GM21515 (cell line): Measurements from ENCODE around the gene ZC3H7B.

Source experiments
- ATAC-seq: cut with Tn5 transposase; IDR thresholded peaks from one replicate; pipeline ENCODE4 v1.9.1; 2021; ENCODE audit not compliant: unreplicated experiment

Gene ZC3H7B

DNA sequence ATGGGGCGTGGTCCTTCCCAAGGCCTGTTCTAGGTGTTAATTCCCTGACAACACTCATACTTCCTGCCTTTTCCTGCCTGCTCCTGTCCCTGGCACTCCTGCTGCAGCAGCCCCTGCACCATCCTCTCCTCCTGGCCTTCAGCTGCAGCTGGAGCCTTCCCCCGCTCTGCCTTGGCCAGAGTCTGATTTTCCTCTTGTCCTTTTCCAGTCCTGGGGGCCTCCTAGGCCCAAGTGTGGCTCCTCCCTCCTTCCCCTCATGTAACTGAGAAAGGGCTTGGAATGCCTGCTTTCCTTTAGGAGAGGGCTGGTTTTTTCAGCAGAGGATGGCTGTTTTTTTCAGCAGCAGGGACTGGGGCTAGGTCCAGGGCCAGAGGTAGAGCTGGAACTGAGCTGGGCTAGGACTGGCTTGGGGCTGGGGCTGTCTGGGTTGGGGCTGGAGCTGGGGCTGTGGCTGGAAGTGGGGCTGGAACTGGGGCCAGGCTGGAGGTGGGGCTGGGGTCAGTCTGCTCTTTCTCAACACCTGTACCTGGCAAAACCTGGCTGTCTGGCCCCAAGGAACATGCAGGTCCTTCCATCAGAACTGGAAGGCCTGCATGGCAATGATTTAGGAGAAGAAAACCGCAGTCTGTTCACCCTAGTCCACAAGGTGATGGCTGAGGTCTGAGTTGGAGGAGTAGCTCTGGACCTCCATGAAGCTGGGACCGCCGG, 23.6 kb downstream of the ZC3H7B start:
- no peak for ATAC-seq

DNA sequence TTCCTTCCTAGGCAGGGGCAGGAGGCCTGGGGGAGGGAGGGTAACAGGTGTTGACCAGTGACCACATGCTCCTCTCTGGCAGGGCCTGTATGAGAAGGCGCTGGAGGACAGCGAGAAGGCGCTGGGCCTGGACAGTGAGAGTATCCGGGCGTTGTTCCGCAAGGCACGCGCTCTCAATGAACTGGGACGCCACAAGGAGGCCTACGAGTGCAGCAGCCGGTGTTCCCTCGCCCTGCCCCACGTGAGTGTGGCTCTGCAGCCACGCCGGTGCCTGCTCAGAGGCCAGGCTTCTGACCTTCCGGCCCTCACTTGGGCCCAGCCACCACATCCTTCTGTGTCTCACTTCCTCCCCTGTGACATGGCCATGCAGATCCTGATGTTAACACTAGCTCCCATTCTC, 25.8 kb downstream of the ZC3H7B start:
- ATAC-seq = no peak

DNA sequence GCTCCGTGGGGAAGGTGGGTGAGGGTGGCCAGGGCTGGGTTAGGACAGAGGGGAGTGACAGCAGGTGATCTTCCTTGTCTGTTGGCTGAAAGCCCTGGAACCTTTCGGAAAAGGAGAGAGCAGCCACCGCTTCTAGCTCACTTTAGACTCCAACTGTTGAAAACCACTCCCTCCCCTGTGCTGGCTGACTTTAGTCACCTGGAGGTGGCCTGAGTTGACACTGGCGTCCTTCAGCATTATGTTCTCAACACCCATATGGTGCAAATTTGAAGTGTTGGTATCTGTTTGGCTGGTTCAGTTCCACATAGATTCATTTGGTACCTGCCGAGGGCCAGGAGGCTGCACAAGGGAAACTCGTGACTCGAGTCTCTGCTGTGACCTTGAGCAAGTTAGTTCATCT, 28.8 kb downstream of the ZC3H7B start:
- ATAC-seq = no peak

DNA sequence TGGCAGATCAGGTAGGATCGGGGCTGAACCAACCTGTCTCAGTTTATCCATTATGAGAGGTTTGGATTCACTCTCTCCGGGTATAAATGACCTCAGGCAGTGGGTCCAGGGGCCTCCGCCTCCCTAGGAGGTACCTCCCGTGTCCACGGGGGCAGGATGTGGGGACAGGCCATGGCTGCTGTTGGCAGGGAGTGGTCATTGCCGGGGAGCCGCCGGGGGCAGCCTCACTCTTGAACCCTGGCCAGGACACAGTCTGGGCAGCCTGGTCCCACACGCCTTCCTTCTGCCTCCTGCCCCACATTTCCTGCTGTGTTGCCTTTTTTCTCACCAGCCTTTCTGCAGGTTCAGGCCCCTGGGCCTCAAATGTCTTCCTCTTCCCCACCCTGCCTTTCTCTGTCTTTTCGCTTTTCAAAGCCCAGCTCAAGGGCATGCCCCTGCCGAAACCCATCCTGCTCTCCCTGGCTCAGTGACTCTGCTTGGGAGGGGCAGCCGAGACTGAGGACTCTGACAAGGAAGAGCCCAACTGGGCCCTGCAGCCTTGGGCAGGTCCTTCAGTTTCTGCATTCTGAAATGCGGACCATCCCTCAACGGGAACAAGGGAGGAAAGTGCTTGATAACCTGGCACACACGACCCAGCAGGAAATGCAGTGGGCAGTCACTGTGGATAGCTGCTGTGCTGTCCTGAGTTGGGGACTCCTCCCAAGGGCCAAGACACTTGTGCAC, 31.1 kb downstream of the ZC3H7B start:
- ATAC-seq = no peak

DNA sequence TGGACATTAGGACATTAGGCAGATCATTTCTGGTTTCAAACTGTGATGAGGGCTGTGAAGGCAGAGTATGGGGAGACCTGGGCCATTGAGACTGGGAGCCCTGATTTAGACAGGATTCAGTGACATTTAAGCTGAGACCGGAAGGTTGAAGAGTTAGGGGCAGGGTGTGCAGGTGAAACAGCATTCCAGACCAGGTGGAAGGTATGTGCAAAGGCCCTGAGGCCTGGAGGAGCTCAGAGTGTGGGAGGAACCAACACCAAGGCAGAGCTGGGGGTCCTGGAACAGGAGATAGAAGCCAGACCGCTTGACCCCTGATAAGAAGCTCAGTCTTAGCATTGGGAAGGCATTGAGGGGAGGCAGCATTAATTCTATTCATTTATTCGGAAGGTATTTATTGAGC, 32.5 kb downstream of the ZC3H7B start:
- no peak for ATAC-seq

DNA sequence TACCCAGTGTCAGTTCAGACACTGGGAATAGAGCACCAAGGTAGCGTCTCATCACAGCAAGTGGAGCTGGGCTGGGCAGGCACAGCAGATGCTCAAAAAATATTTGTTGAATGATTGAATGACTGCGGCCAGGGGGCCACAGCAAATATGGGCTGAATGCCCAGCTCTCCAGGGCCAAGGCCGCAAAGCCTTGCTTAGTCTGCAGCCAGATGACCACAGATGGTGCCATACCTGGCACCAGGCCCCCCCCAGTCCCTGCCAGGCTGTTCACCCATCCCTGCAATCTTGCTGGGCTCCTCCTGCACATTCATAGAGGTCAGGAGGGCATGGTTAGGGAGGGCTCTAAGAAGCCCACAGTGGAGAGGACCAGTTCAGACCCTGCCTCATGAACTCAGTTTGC, 32.9 kb downstream of the ZC3H7B start:
- ATAC-seq = no peak

DNA sequence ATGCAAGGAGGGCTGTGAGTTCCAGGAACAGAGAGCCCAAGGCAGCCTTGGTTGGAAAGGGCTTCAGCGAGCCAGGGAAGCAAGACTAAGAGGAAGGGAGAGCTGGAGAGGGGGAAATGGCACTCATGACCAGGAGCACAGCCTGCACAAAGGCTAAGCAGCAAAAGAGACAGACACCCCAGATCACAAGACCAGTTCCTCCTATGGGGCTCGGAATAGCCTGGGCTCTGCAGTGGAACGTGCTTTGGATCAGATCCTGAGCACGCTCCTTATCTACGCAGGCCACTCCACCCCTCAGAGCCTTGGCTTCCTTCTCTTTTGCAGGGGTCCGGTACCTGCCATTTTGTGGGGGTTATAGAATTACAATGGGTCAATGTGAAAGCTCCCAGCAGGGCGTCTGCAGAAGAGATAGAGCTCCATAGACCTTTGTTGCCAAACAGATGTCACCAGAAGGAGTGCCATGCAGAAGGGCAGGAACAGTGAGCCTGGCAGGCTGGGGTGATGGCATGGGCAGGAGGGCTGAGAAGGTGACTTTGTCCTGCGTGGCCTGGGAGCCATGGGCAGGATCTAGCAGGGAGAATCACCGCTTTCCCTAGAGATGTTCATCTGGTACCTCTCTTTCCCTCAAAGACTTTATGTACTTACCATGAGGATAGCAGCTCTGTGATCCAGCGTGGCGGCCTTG, 33.8 kb downstream of the ZC3H7B start:
- ATAC-seq = no peak

DNA sequence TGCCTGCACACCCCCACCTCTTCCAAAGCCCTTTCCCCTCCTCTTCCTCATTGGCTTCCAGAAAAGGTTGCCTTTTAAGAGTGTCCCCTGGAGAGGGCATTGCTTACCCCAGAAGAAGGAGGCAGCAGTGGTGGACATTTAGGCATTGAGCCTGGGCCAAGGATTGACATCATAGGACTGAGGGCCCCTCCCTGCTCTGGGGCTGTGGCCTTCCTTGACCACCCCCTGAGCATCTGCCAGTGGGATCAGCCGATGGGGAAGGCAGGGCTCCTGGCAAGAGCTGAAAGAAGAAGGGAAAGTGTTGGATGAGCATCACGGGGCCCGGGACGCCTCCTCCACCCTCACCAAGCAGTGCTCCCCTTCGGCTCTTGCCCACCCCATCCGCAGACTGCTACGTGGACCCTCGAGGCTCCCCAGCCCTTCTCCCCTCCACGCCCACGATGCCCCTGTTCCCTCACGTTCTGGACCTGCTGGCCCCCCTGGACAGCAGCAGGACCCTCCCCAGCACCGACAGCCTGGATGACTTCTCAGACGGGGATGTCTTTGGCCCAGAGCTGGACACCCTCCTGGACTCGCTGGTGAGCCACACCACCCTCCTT, 37.4 kb downstream of the ZC3H7B start:
- no peak for ATAC-seq

DNA sequence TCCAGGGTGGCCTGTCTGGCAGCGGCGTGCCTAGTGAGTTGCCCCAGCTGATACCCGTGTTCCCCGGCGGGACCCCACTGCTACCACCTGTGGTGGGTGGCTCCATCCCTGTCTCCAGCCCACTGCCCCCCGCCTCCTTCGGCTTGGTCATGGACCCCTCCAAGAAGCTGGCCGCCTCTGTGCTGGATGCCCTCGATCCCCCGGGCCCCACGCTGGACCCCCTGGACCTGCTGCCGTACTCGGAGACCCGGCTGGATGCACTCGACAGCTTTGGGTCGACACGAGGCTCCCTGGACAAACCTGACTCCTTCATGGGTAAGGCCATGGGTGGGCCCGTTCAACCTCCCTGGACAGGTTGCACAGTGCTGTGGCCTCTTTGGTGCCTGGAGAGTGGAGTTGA, 38.5 kb downstream of the ZC3H7B start:
- ATAC-seq = no peak

DNA sequence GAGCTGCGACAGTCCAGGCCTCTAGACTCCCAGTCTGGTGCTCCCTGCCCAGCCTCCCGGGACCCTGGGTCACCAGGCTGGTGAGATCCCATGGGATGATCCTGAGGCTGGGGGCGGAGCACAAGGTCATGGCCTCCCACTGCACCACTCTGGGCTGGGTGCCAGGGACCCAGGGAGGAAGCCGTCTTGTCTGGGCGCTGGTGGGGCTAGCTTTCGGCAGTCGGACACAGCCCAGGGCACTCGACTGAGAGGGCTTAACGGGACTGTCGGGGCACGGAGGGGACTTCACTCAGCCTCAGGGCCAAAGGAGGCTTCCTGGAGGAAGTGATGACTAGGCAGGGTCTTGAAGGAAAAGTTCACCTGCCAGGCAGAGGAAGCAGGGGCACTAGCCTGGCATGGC, 39.0 kb downstream of the ZC3H7B start:
- no peak for ATAC-seq

DNA sequence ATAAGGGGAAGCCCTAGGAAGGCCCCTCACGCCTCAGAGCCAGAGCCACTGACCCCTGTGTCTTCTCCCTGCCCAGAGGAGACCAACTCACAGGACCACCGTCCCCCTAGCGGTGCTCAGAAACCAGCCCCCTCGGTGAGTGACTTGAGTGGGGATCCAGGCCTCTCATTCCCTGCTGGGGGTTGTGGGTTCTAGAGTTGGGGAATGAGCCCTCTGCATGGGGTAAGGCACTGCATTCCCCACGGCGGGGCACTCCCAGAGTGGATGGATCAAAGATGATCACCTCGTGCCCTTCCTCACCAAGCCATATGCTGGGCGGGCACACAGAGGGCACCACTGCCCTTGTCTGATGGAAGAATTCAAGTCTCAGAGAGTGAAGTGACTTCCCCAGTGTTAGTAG, 39.7 kb downstream of the ZC3H7B start:
- ATAC-seq = no peak

DNA sequence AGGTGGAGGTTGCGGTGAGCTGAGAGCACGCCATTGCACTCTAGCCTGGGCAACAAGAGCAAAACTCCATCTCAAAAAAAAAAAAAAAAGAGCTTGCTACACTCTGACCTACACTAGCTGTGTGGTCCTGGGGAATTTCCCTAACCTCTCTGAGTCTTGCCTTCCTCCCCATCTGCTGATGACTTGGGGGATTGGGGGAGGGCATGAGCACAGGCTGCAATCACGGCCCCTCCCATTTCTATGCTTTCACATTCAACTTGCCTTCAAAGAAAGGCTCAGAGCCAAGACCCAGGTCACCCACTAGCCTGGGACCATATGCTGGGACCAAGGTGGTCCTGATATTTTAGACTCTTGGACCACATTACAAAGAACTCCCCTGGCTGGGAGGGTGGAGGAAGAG, 40.7 kb downstream of the ZC3H7B start:
- no peak for ATAC-seq

DNA sequence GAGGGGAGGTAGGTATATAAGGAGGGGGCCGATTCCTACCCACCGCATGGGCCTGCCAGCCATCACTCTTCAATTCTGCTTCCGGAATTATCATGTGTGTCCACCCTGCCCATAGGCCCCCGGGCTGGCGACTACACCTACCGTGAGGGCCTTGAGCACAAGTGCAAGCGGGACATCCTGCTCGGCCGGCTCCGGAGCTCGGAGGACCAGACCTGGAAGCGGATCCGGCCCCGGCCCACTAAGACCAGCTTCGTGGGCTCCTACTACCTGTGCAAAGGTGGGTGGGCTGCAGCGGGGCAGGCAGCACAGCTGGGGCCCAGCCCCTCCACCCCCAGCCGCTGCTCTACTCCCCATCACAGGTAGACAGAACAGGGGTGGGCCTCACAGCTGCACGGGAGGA, 42.0 kb downstream of the ZC3H7B start:
- no peak for ATAC-seq

DNA sequence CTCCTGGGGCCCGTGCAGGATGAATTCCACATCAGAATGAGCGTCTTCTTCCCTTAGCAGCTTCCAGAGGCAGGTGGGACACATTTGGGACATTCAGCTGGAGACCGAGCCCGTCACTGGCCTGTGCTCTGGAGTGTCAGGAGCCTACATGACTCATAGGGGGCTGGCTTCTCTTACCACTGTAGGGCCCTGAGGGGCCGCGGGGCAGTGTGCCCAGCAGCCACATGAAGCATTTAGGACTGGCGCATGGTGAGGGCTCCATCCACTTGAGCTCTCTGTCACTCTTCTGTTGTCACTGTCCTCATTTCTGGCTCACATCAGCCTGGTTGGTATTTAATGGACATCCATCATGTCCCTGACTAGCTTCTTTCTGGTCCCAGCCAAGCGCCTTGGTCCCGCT, 42.4 kb downstream of the ZC3H7B start:
- no peak for ATAC-seq

DNA sequence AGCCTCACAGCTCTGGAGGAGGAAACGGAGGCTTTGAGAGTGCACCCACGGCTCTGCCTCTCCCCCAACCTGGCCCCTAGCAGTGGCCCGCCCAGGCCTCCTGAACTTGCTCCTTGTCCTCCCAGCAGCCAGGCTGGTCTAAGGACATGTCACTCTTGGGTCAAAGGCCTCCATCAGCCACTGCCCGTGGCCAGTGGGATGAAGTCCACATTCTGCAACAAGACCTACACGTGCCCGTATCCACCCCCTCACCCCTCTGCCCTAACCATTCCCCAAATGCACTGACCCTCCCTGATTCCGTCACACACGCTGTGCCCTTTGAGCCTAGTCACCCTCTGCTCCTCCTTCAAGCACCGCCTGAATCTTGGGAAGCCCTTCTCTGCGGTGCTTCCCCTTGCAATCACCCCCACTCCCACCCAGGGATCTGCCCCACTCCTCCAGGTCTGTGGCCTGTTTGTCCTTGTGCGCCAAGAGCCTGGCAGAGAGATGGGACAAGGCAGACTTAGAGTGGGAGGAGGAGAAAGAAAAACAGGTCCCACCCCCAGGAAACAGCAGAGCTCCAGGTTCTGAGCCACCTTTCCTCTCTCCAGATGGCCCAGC, 43.0 kb downstream of the ZC3H7B start:
- ATAC-seq = no peak

DNA sequence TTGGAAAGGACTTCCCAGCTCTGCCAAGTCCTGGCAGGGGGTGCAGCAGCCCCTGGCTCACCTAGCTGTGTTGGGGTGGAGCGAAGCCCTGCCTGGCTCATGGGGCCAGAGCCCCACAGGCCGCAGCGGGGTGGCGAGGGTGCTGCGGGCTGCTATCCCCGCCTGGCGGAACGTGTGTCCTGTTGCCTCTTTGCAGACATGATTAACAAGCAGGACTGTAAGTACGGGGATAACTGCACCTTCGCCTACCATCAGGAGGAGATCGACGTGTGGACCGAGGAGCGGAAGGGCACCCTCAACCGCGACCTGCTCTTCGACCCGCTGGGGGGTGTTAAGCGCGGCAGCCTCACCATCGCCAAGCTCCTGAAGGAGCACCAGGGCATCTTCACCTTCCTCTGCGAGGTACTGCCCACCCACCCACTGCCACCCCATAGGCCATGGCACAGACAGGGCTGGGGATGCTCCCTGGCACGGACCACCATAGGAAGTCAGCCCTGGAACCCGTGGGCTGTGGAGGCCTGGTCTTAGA, 44.5 kb downstream of the ZC3H7B start:
- ATAC-seq = no peak

DNA sequence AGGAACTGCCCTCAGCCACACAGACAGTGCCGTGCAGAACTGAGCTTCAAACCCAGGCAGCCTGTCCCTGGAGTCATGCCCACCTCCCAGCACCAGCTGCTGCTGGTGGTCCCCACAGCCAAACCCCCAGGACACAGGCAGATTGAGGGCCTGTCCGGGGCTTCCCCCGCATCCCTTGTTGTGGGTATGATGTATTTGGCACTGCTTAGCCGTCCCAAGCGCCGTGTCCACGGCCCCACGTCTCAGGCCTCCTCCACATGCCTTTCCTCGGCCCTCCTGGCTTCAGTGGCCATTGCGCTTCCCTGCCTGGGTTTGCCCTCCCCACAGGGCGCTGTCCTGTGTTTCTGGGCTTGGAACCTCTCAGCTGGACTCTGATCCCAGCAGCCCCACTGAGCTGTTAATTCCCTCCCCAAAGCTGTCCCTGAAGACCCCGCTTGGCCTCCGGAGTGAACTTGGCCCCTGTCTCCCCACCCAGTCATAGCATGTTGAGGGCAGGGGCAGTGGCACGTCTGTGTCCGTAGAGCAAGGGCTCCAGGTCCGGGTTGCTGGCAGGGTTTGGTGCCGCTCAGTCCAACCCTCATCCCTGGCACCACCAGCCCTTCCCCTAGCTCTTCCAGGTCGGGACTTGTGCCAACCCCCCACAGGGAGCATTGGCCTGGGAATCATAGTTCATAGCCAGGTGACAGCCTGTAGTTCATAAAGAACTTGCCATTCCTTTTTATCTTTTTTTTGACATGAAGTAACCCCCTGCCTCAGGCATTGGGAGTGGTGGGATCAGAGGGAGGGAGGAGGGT, 45.9 kb downstream of the ZC3H7B start:
- ATAC-seq = no peak

DNA sequence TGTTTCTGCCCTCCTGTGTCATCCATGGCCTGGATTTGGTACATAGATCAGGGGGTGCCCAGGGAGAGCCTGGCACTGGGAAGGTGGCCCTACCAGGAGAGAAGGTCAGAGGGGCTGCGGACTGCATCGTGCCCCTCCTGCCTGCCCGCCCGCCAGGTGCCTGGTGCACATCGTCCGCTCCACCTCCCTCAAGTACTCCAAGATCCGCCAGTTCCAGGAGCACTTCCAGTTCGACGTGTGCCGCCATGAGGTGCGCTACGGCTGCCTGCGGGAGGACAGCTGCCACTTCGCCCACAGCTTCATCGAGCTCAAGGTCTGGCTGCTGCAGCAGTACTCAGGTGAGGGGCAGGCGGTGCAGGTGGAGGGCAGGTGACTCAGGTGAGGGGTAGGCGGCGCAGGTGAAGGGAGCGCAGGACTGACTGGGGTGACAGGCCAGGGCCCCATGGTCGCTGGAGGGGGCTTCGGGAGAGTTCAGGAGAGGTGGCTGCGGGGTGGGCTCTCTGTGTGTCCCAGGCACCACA, 47.7 kb downstream of the ZC3H7B start:
- ATAC-seq = no peak

DNA sequence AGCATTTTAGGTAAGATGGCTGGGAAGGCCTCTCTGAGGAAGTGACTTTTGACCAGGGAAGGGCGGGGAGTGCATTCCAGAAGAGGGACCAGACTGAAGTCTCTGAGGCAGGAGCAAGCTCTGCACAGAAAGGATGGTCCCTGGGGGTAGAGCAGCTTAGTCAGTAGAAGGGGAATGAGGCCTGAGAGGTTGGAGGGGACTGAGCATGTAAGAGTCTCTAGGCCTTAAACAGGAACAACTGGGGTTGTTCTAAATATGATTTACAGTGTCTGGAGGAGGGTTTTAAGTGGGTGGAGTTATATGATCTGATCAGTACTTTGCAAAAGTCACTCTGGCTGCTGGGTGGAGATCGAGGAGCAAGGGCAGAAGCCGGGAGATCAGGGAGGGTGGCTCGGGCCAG, 48.8 kb downstream of the ZC3H7B start:
- no peak for ATAC-seq

DNA sequence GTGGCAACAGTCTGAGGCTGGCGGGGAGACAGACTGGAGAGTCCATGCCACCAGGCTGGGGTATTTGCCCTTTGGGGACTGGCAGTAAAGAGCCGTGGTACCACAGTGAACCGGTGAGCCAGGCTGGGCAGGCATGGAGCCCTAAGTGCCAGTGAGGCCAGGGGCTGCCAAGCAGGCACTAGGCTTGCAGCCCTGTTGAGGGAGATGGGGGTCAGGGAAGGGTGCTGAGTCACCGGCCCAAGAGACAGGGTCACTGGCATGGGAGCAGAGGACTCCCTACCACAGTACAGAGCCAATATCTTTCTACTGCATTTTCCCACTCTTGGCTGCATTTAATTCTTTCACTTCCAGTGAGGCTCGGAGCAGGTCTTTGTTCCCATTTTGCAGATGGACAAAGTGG, 49.7 kb downstream of the ZC3H7B start:
- no peak for ATAC-seq
